ENCODE measurements around the gene P2RX1. TPM values are rescaled to one million over a fixed set of nuclear protein-coding genes. Genes with fewer than 3 reads are reported as not detected.

P2RX1 gene
- total RNA-seq, 2 donors from 2014 or later: 39.2 to 45.4 TPM

GRCh38 chr17:3929764-3930163 is 13.5 kb upstream of the P2RX1 start:
- intact Hi-C loops (cut with DNase I): loop anchor here (10.0 kb wide), 1 partner anchor 75 kb away; no protein-coding TSS in a partner anchor
- H3K27ac ChIP-seq: no peak overlapping the region
- H3K9me3 ChIP-seq: no peaks in the 10 kb centered on the region
- H3K4me3 ChIP-seq: no peak overlapping the region
- 89 to 100% methylated on average over 1 of the region's 1 CpG for WGBS, 2 donors
- no peak for ATAC-seq
- no peak for DNase-seq
- TF ChIP-seq CTCF (IDR thresholded peaks at IDR 0.05) (no peak), POLR2A (IDR thresholded peaks at IDR 0.05) (no peak)
- no peaks in the 10 kb centered on the region for H3K36me3 ChIP-seq (replicated peaks in 1 of 2; ENCODE audit: insufficient read depth in 1 of 2, low read depth in 2 of 2)
- no peaks in the 10 kb centered on the region for H3K27me3 ChIP-seq
- H3K4me1 ChIP-seq: no peaks in the 10 kb centered on the region

GRCh38 chr17:3929181-3929580 is 12.9 kb upstream of the P2RX1 start:
- DNase-seq (no peak), ATAC-seq (no peak)
- Histone ChIP-seq H3K9me3 (no peaks in the 10 kb centered on the region), H3K27me3 (no peaks in the 10 kb centered on the region), H3K36me3 (replicated peaks in 1 of 2; ENCODE audit: insufficient read depth in 1 of 2, low read depth in 2 of 2) (no peaks in the 10 kb centered on the region), H3K4me3 (no peak overlapping the region), H3K27ac (no peak overlapping the region), H3K4me1 (no peaks in the 10 kb centered on the region)
- 93% methylated on average over 12 of the region's 12 CpGs; no CpG with 5 or more reads in 1 of the 2 donors for WGBS, 2 donors
- intact Hi-C loops (cut with DNase I): no loop called here
- TF ChIP-seq CTCF (IDR thresholded peaks at IDR 0.05) (no peak), POLR2A (IDR thresholded peaks at IDR 0.05) (no peak)

- no peak overlapping the region for H3K4me3 ChIP-seq
- no peaks in the 10 kb centered on the region for H3K36me3 ChIP-seq (replicated peaks in 1 of 2; ENCODE audit: insufficient read depth in 1 of 2, low read depth in 2 of 2)
- intact Hi-C loops (cut with DNase I): no loop called here
- ATAC-seq: no peak
- H3K9me3 ChIP-seq: no peaks in the 10 kb centered on the region
- H3K4me1 ChIP-seq: no peaks in the 10 kb centered on the region
- WGBS, 2 donors: 91 to 100% methylated on average over 4 to 15 of the region's 16 CpGs
- DNase-seq: no peak
- no peak overlapping the region for H3K27ac ChIP-seq
- TF ChIP-seq POLR2A (IDR thresholded peaks at IDR 0.05) (no peak), CTCF (IDR thresholded peaks at IDR 0.05) (no peak)
- no peaks in the 10 kb centered on the region for H3K27me3 ChIP-seq
Measured at GRCh38 chr17:3928406-3928805, 12.1 kb upstream of the P2RX1 start.

GRCh38 chr17:3927628-3928340 is 11.5 kb upstream of the P2RX1 start:
- intact Hi-C loops (cut with DNase I): no loop called here
- Histone ChIP-seq H3K4me1 (no peaks in the 10 kb centered on the region), H3K36me3 (replicated peaks in 1 of 2; ENCODE audit: insufficient read depth in 1 of 2, low read depth in 2 of 2) (no peaks in the 10 kb centered on the region), H3K4me3 (no peak overlapping the region), H3K9me3 (no peaks in the 10 kb centered on the region), H3K27me3 (no peaks in the 10 kb centered on the region), H3K27ac (no peak overlapping the region)
- 79 to 82% methylated on average over 11 to 15 of the region's 15 CpGs for WGBS, 2 donors
- ATAC-seq (no peak), DNase-seq (no peak)
- TF ChIP-seq CTCF (IDR thresholded peaks at IDR 0.05): no peak
- no peak for TF ChIP-seq POLR2A (IDR thresholded peaks at IDR 0.05)

Measured in body of pancreas (tissue), 4 donors.